Hematopoietic multipotent progenitor cell treated with erythropoietin and hydrocortisone succinate and interleukin-3 and kit ligand, for 6 days (in vitro differentiated cells): ENCODE data around the gene PCSK5.

ENCODE experiments used
- DNase-seq: peaks from one replicate; pipeline ENCODE4 v3.0.0-alpha.2; 2015

PCSK5 gene

GRCh38 chr9:76203373-76203772 is 312.9 kb downstream of the PCSK5 start:
- peak; percentile 64 for DNase-seq

GRCh38 chr9:76206821-76207220 is 316.3 kb downstream of the PCSK5 start:
- no peak for DNase-seq

GRCh38 chr9:76213751-76214150 is 323.3 kb downstream of the PCSK5 start:
- no peak for DNase-seq

GRCh38 chr9:76215066-76215465 is 324.6 kb downstream of the PCSK5 start:
- no peak for DNase-seq

- DNase-seq: no peak
Observed at GRCh38 chr9:76216161-76216649, 325.7 kb downstream of the PCSK5 start.

GRCh38 chr9:76218117-76218885 is 327.8 kb downstream of the PCSK5 start:
- DNase-seq: no peak

GRCh38 chr9:76218886-76219445 is 328.5 kb downstream of the PCSK5 start:
- DNase-seq: no peak

- no peak for DNase-seq
Observed at GRCh38 chr9:76219560-76220151, 329.2 kb downstream of the PCSK5 start.

- DNase-seq: no peak
Observed at GRCh38 chr9:76221423-76221822, 330.9 kb downstream of the PCSK5 start.

- DNase-seq: no peak
Observed at GRCh38 chr9:76223749-76224340, 333.4 kb downstream of the PCSK5 start.

GRCh38 chr9:76227156-76227555 is 336.7 kb downstream of the PCSK5 start:
- no peak for DNase-seq

GRCh38 chr9:76231001-76231400 is 340.5 kb downstream of the PCSK5 start:
- no peak for DNase-seq

GRCh38 chr9:76232861-76233489 is 342.5 kb downstream of the PCSK5 start:
- DNase-seq: no peak

- DNase-seq: no peak
Observed at GRCh38 chr9:76240578-76240977, 350.1 kb downstream of the PCSK5 start.

- no peak for DNase-seq
Observed at GRCh38 chr9:76245518-76245917, 355.0 kb downstream of the PCSK5 start.

- no peak for DNase-seq
Observed at GRCh38 chr9:76246680-76247079, 356.2 kb downstream of the PCSK5 start.

- no peak for DNase-seq
Observed at GRCh38 chr9:76247426-76247825, 357.0 kb downstream of the PCSK5 start.

- no peak for DNase-seq
Observed at GRCh38 chr9:76249309-76249708, 358.8 kb downstream of the PCSK5 start.

GRCh38 chr9:76255781-76256455 is 365.4 kb downstream of the PCSK5 start:
- peak; percentile 4 for DNase-seq

GRCh38 chr9:76257311-76257710 is 366.8 kb downstream of the PCSK5 start:
- DNase-seq: no peak

- DNase-seq: no peak
Observed at GRCh38 chr9:76266649-76267283, 376.3 kb downstream of the PCSK5 start.

GRCh38 chr9:76267284-76267652 is 376.8 kb downstream of the PCSK5 start:
- no peak for DNase-seq
